Spleen (tissue), 7 donors: ENCODE results near the gene ALG13.

ENCODE experiments used
- CTCF ChIP-seq, 11 experiments: fragments of 200-600 bp in 7 of 11; fragments of 450-650 bp in 4 of 11; sonication (generic) in 4 of 11; IDR thresholded peaks in 8 of 11; conservative IDR thresholded peaks in 3 of 11; 1 replicate in 7 of 11; 2 replicates in 4 of 11; pipeline versions ENCODE4 v1.4.0 to v1.8.0; 2016 to 2021; ENCODE audit warnings: antibody characterized with exemption in 11 of 11, inconsistent platforms in 4 of 11, mild to moderate bottlenecking in 1 of 11
- POLR2A ChIP-seq, 3 donors: fragments of 450-650 bp; IDR thresholded peaks; one replicate each; pipeline ENCODE4 v1.5.1; 2017; ENCODE audit warnings: antibody characterized with exemption in 3 of 3, mild to moderate bottlenecking in 1 of 3
- donor health status: DM: no; HTN: no; CAD: no; lungs with moderate emphysema.
- donor health status: DM: no; HTN: no; CAD: no.
- donor health status: DM: no; HTN: no; CAD: no.

- TF ChIP-seq POLR2A (IDR thresholded peaks at IDR 0.05) (no peak), CTCF (IDR thresholded peaks at IDR 0.05 in 8 of 11, conservative IDR thresholded peaks at IDR 0.05 in 3 of 11) (no peak)
Observed at GRCh38 chrX:111641969-111642368, 39.0 kb upstream of the ALG13 start.
